HG03457 (cell line): ENCODE measurements around the gene ERC1.

ENCODE experiments used
- ATAC-seq: cut with Tn5 transposase; IDR thresholded peaks from one replicate; pipeline ENCODE4 v1.9.1; 2021; ENCODE audit warnings: moderate number of reproducible peaks; ENCODE audit not compliant: unreplicated experiment

The ERC1 gene

GRCh38 chr12:1280059-1280458 lies 289.0 kb downstream of the ERC1 start:
- no peak for ATAC-seq

DNA sequence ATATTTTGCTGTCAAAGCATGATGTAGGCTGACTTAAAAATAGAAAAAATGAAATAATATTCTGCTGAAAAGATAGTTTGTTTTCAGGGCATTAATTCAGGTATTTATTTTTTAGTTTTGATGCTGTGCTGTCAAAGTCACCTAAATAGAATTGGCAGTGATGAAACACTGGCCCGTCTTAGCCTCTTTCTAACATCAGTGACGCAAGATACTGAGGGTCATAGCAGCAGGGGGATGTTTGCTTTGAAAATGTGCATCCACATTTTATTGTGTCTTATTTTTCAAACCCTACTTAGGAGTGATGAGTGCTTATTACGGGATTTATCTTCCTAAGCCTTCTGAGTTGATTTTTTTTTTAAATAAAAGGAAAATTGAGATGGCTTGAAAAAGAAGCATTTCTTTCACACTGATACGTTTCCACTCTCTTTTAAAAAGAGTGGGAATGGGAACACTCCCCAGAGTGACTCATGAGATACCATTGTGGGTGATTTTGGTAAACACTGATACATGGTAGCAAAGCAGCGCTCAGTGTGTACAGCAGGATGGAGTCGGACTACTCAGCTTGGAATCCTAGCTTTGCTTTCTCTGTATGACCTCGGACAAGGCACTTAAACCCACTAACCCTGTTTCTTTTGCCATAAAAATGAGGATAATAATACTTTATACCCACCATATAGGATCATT lies 290.8 kb downstream of the ERC1 start:
- no peak for ATAC-seq

GRCh38 chr12:1282670-1283315 lies 291.8 kb downstream of the ERC1 start:
- ATAC-seq, result no peak

GRCh38 chr12:1283316-1283715 lies 292.3 kb downstream of the ERC1 start:
- ATAC-seq, result no peak

DNA sequence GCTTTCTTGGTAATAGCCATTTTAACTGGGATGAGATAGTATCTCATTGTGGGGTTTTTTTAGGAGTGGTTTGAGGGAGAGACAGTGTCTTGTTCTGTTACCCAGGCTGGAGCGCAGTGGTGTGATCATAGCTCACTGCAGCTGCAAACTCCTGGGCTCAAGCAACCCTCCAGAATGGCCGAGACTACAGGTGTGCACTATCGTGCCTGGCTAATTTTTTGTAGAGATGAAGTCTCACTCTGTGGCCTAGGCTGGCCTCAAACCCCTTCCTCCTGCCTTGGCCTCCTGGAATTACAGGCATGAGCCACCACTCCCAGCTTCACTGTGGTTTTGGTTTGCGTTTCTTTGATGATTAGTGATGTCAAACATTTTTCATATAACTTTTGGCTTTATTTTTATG lies 293.6 kb downstream of the ERC1 start:
- ATAC-seq, result no peak

GRCh38 chr12:1287446-1287975 lies 296.5 kb downstream of the ERC1 start:
- ATAC-seq, result no peak

GRCh38 chr12:1288333-1288732 lies 297.3 kb downstream of the ERC1 start:
- no peak for ATAC-seq

DNA sequence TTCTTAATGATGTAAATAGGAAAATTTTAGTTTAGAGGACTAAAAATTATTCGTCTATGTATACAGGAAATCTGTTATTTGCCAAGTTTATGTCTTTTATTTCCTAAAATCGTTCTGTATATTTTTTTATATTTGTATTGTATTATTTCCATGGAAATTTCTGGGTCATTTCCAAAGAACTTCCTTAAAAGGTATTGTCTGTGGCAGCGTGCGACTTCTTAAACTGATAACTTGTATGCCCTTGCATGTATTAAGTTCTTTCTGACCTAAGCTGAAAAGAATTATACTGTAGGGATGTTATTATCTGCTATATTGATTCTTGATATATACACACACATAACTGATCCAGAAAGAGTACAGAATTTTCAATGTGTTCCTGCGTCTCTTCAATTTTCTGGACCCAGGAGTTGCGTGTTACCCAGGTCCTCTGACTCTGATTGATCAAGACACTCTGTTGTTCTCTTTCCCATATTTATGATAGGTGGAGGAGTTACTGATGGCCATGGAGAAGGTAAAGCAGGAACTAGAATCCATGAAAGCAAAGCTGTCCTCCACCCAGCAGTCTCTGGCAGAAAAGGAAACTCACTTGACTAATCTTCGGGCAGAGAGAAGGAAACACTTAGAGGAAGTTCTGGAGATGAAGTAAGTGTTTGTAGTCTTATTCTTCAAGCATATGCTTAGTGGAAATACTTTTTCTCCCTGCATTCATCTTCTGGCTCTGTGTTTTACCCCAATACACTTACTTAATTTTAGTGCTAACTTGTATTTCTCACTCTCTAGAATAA lies 298.5 kb downstream of the ERC1 start:
- ATAC-seq, result no peak

- no peak for ATAC-seq
Observed at GRCh38 chr12:1290716-1291115, 299.7 kb downstream of the ERC1 start.

DNA sequence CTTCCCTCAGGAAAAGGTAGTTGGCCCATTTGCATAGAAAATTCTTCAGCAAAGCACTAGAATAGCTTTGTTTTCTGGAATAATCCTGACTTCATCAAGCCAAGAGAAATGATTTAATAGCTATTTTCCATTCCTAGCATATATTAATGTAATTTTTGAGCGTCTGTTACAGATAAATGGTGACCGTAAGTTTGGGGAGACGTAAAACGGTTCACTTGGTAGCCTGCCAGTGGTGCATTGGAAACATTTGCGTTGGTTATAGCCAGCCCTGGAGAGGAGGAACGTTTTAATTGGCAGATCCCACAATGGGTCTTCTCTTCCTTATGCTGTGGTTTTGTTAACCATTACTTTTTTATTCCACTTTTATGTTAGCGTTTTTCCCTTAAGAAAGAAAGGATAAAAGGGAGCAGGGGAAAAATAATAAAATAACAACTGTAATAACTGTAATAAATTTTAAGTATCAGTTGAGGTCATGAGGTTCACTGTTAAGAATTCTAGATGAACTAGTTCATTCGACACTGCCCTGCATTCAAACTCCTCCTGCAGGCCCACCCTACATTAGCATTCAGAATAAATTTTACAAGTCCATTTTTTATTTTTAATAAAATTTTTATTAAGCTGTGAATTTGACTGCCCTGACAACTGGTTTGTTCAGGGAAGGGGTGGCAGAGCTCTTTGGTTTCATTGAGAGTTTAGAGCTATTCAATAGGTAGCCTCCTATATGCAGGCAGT lies 300.7 kb downstream of the ERC1 start:
- ATAC-seq, result no peak

- no peak for ATAC-seq
Observed at GRCh38 chr12:1293901-1294300, 302.9 kb downstream of the ERC1 start.

DNA sequence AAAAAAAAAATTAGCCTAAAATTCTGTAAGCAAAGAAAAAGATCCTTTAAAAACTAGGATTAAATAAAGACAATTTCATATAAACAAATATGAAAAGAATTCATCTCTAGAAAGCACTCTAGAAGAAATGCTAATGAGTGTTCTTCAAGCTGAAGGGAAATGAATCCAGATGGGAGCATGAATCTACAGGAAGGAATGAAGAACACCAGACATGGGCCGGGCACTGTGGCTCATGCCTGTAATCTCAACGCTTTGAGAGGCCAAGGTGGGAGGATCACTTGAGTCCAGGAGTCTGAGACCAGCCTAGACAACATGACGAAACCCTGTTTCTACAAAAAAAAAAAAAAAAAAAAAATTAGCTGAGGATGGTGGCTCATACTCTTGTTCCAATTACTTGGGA lies 306.2 kb downstream of the ERC1 start:
- ATAC-seq, result no peak

- no peak for ATAC-seq
Observed at GRCh38 chr12:1297639-1298175, 306.7 kb downstream of the ERC1 start.

DNA sequence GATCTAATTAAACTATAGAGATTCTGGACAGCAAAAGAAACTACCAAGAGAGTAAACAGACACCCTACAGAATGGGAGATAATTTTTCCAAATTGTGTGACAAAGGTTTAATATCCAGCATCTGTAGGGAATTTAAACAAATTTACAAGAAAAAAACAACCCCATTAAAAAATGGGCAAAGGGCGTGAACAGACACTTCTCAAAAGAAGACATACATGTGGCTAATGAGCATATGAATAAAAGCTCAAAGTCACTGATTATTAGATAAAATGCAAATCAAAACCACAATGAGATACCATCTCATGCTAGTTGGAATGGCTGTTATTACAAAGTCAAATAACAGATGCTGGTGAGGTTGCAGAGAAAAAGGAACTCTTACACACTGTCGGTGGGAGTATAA lies 309.4 kb downstream of the ERC1 start:
- ATAC-seq, result no peak

DNA sequence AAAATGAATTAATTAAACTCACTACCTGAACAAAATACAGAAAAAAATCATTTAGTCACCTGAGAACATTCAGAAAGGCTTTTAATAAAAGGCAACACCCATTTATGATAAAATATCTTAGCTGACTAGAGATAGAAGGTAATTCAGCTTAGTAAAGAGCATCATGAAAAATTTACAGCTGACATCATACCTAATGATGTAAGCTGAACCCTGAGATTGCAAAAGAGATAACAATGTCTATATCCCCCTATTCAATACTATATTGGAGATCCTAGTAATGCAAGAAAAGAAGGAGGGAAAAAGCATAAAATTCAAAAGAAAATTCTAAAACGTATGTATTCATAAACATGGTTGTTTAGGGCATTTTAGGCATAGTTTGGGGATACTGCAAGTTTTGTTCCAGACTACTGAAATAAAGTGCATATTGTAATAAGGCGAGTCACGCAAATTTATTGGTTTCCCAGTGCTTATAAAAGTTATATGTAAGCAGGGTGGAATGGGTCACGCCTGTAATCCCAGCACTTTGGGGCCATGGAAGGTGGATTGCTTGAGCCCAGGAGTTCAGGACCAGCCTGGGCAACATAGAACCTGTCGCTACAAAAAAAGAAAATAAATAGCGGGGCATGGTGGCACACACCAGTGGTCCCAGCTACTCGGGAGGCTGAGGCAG lies 311.3 kb downstream of the ERC1 start:
- ATAC-seq, result no peak

- ATAC-seq, result no peak
Observed at GRCh38 chr12:1305063-1305434, 314.0 kb downstream of the ERC1 start.

DNA sequence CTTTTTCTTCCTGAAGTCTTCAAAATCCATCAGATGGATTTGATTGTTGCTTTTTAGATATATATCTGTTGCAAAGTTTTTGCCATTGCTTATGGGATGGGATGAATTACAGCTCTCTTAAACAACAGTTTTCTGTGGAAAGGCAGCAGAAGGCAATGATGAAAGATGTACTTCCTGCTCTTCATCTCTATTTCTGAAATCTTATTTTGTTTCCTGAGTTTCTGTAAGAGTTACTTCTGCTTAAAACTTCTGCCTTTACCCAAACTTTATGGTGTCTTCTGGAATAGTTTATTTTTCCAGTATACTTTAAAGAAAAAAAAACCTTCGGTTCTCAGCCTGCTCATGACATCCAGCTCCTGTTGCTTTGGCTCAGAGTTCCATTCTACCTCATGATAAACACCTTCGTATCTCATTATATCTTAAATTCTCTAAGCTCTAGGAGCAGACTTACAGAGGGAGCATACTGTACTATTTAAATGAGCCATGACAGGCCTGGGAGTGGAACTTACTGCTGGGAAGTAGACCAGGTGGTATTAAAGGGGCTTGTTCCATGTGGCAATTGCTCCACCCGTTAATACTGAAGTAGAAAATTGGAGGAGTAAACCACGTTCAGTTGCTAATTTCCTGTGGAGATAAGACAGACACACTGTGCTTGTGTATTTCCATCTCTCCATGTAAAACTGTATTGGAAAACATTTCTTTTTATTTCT lies 314.9 kb downstream of the ERC1 start:
- ATAC-seq, result no peak

DNA sequence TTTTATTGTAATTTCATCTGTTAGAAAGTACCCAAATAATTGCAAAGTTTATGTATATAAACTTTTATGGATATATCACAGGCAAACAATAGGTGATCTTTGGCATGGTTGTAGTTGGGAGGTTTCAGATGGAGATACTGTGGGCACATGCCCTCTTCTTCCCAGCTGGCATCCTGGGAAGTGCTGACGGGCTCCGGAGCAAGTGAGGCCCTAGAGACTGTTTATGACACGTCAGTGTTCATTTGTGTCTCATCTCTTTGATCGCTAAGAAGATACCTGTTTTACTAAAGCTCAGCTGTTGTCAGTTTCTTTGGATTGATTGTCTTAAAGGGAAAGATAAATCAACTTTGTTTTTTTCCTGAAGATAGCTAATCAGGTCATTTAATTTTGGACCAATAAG lies 315.8 kb downstream of the ERC1 start:
- no peak for ATAC-seq

DNA sequence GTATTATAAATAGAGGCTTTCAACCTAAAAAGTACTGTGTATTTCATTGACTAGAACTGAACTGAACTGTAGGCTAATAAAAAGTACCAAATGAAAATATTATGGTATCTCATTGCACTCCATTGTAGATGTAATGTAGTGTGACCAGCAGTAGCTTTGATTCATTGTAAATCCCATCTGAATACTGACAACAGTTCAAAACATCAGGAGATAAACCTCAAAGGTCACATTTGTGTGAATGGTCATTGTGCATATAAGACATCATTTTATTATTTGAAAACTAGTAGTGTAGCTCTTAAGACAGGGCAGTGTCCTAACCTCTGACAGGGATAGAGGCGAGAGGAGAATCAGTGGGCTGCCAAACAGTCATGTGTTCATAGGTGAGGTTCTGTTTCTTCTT lies 316.8 kb downstream of the ERC1 start:
- ATAC-seq, result no peak

DNA sequence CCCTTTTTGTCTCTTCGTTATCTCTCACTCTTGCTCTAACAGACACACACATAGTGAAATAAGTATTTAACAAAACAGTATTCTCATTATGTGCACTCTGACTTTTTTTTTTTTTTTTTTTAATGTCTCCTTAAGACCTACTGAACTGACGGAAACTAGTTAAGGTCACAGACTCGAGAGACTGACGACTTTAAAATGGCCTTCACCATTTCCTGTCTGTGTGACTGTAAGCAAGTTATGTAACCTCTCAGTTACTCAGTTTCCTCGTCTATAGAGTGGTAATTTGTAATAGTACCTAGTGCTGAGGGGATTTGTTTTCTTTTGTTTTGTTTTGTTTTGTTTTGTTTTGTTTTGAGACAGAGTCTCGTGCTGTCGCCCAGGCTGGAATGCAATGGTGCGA lies 318.6 kb downstream of the ERC1 start:
- no peak for ATAC-seq
